K562 (cell line): ENCODE measurements around the gene SNRPD2. TPM values are rescaled to one million over a fixed set of nuclear protein-coding genes. Genes with fewer than 3 reads are reported as not detected.

Source experiments
- AFF4 ChIP-seq: sonication (generic); formaldehyde crosslinking; IDR thresholded peaks from 2 replicates; pipeline ENCODE4 v1.8.0; 2023; ENCODE audit warnings: mild to moderate bottlenecking, missing genetic modification reagents
- ARID1B ChIP-seq: fragments of 450-650 bp; IDR thresholded peaks from 2 replicates; pipeline ENCODE4 v1.6.1; 2016; ENCODE audit warnings: antibody characterized with exemption, mild to moderate bottlenecking, inconsistent platforms
- PCBP1 ChIP-seq: fragments of 200-400 bp; formaldehyde crosslinking; IDR thresholded peaks from 2 replicates; pipeline ENCODE4 v1.6.1; 2018; ENCODE audit warnings: mild to moderate bottlenecking, low read depth, low read length; ENCODE audit not compliant: poor library complexity, severe bottlenecking
- POLR3A ChIP-seq: IDR thresholded peaks from 2 replicates; pipeline ENCODE4 v1.6.1; 2011; ENCODE audit warnings: borderline replicate concordance, mild to moderate bottlenecking, moderate library complexity; ENCODE audit not compliant: insufficient read length, insufficient read depth; ENCODE audit errors: extremely low read depth
- POLR3G ChIP-seq: IDR thresholded peaks from 2 replicates; pipeline ENCODE4 v1.6.1; 2011; ENCODE audit not compliant: insufficient read length, insufficient replicate concordance; ENCODE audit errors: extremely low read depth
- STAT5A ChIP-seq: IDR thresholded peaks from 2 replicates; pipeline ENCODE4 v1.6.1; 2012; ENCODE audit warnings: low read length, inconsistent platforms, borderline replicate concordance
- THRAP3 ChIP-seq: fragments of 450-650 bp; IDR thresholded peaks from 2 replicates; pipeline ENCODE4 v1.6.1; 2016; ENCODE audit warnings: mild to moderate bottlenecking, inconsistent platforms, borderline replicate concordance
- TOE1 ChIP-seq, 2 experiments: fragments of 450-650 bp in 1 of 2; sonication (generic) in 1 of 2; formaldehyde crosslinking in 1 of 2; IDR thresholded peaks; 2 replicates each; pipeline versions ENCODE4 v1.7.1 to v1.8.0; 2016 to 2022; ENCODE audit warnings: borderline replicate concordance in 2 of 2, mild to moderate bottlenecking in 2 of 2, antibody characterized with exemption in 1 of 2, inconsistent platforms in 1 of 2, low read depth in 1 of 2, missing genetic modification reagents in 1 of 2, moderate library complexity in 1 of 2
- ZNF318 ChIP-seq, 2 experiments: fragments of 450-650 bp; IDR thresholded peaks; 2 replicates each; pipeline ENCODE4 v1.6.1; 2016; ENCODE audit warnings: mild to moderate bottlenecking in 2 of 2, borderline replicate concordance in 1 of 2, low read depth in 1 of 2, moderate library complexity in 1 of 2
- polyA plus RNA-seq, 8 experiments: library from polyadenylated mRNA; depleted of rRNA in 4 of 8; stranded (reverse) in 5 of 8; unstranded in 3 of 8; fragments of >200 nt; fragmentation: Nextera tagmentation in 2 of 8; fragmentation: Illumina TruSeq in 1 of 8; extraction: Ambion mirVana in 2 of 8; extraction: Trizol in 1 of 8; gene quantifications; 2 replicates each; pipeline versions ENCODE4 v1.2.1 to v1.2.3, GENCODE V29; 2011 to 2014; ENCODE audit warnings: inconsistent platforms in 1 of 8, missing spikeins in 1 of 8
- total RNA-seq, 7 experiments: library from RNA; depleted of rRNA in 6 of 7; stranded (reverse); fragments of >200 nt in 6 of 7; fragmentation: Illumina TruSeq in 2 of 7; extraction: Trizol in 2 of 7; gene quantifications; 2 replicates each; pipeline versions ENCODE4 v1.2.1 to v1.2.3, GENCODE V29; 2011 to 2021; ENCODE audit warnings: low replicate concordance in 1 of 7
- TF ChIP-seq, protein P1 (sequence below), 2 experiments: IDR thresholded peaks; 2 replicates each; pipeline ENCODE4 v1.6.1; 2012; ENCODE audit warnings: improper control_type of control experiment in 2 of 2, low read depth in 2 of 2, low read length in 2 of 2, borderline replicate concordance in 1 of 2

SNRPD2 gene
- total and polyA plus RNA-seq, 9 of the 15 experiments (the other 6 are each of a cell fraction or from before 2014, with no cell fraction given), result 728 to 4,411 (median 1,029) TPM

DNA sequence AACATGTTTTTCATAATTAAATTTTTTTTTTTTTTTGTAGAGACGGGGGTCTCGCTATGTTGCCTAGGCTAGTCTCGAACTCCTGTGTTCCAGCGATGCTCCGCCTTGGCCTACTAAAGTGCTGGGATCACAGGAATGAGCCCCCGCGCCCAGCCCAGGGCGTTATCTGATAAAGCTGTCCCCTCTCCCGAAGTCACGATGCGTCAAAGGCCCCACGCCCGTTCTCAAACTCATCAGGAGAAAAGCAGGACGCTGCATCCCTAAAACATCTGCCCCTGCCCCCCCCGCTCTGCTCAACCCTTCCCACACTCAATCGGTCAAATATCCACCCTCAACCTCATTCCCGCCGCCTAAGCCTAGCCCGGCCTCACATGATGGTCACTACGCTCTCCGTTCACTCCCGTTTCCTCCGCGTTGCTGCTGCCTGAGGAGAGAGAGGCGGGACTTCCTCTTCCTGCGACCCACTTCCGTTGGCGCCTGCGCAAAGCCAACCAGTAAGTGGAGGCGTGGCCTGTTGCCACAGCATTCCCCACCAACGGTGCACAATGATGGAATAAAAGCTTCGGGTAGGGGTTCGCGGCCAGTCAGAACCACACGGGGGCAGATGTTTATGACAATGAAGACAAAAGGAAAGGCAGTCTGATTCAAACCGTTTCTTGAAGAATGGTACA is at the start of gene SNRPD2 (continued):
- TF ChIP-seq ZNF318 (IDR thresholded peaks at IDR 0.05; ENCODE audit: borderline replicate concordance in 1 of 2, low read depth in 1 of 2) (0 out of 4 replicates have a peak, but pooled peaks of 1 of the 2 experiments have one; percentile 44), TOE1 (IDR thresholded peaks at IDR 0.05; ENCODE audit: borderline replicate concordance) (peak; percentile 78; the same call in 1 of the 2 replicates), TOE1 (CRISPR knock-in tag; IDR thresholded peaks at IDR 0.05; ENCODE audit: borderline replicate concordance, low read depth) (no peak), POLR3A (no peak), POLR3G (no peak), PCBP1 (peak; percentile 17), THRAP3 (peak; percentile 78; the same call in 1 of the 2 replicates), AFF4 (CRISPR knock-in tag) (peak; percentile 36; the same call in 1 of the 2 replicates), STAT5A (no peak), ARID1B (peak; percentile 54)
- TF ChIP-seq, protein P1, sequence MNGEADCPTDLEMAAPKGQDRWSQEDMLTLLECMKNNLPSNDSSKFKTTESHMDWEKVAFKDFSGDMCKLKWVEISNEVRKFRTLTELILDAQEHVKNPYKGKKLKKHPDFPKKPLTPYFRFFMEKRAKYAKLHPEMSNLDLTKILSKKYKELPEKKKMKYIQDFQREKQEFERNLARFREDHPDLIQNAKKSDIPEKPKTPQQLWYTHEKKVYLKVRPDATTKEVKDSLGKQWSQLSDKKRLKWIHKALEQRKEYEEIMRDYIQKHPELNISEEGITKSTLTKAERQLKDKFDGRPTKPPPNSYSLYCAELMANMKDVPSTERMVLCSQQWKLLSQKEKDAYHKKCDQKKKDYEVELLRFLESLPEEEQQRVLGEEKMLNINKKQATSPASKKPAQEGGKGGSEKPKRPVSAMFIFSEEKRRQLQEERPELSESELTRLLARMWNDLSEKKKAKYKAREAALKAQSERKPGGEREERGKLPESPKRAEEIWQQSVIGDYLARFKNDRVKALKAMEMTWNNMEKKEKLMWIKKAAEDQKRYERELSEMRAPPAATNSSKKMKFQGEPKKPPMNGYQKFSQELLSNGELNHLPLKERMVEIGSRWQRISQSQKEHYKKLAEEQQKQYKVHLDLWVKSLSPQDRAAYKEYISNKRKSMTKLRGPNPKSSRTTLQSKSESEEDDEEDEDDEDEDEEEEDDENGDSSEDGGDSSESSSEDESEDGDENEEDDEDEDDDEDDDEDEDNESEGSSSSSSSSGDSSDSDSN (IDR thresholded peaks at IDR 0.05; ENCODE audit: borderline replicate concordance in 1 of 2, low read depth in 2 of 2, low read length in 2 of 2), result peak in 1 of 2 experiments; percentile 61; a peak in 1 of 4 replicates
